ENCODE data around the gene CCDC43.

The CCDC43 gene

GRCh38 chr17:44653954-44654353, 35.6 kb downstream of the CCDC43 start:
- no peak for TF ChIP-seq CTCF (IDR thresholded peaks at IDR 0.05; ENCODE audit: control extremely low read depth, extremely low read depth, low read depth, missing control alignments)
- ChIA-PET POLR2A (no interaction called here), CTCF (interaction anchor here (1.2 to 1.5 kb wide), 2 partner anchors 14 to 120 kb away, joined by 3 read pairs; no protein-coding TSS in a partner anchor)
- DNase-seq (ENCODE audit: extremely low spot score): no peak

- CTCF ChIA-PET: no interaction called here
- no peak for TF ChIP-seq CTCF (IDR thresholded peaks at IDR 0.05; ENCODE audit: control extremely low read depth, extremely low read depth, low read depth, missing control alignments)
- POLR2A ChIA-PET: no interaction called here
- DNase-seq (ENCODE audit: extremely low spot score): no peak
These were observed 36.2 kb downstream of the CCDC43 start for GRCh38 chr17:44653384-44653783.

DNA sequence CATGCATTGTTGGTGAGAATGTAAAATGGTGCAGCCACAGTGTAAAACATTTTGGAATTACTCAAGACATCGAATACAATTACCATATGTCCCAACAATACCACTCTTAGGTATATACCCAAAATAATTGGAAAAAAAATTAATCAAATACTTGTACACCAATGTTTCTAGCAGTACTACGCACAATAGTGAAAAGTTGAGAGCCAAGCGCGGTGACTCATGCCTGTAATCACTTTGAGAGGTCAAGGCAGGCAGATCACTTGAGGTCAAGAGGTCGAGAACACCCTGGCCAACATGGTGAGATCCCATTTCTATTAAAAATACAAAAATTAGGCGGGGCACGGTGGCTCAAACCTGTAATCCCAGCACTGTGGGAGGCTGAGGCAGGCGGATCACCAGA, 36.8 kb downstream of the CCDC43 start:
- ChIA-PET CTCF (no interaction called here), POLR2A (no interaction called here)
- TF ChIP-seq CTCF (IDR thresholded peaks at IDR 0.05; ENCODE audit: control extremely low read depth, extremely low read depth, low read depth, missing control alignments): no peak
- no peak for DNase-seq (ENCODE audit: extremely low spot score)

- ChIA-PET POLR2A (no interaction called here), CTCF (no interaction called here)
- DNase-seq (ENCODE audit: extremely low spot score): no peak
- TF ChIP-seq CTCF (IDR thresholded peaks at IDR 0.05; ENCODE audit: control extremely low read depth, extremely low read depth, low read depth, missing control alignments): no peak
These were observed 38.3 kb downstream of the CCDC43 start for GRCh38 chr17:44651228-44651627.

DNA sequence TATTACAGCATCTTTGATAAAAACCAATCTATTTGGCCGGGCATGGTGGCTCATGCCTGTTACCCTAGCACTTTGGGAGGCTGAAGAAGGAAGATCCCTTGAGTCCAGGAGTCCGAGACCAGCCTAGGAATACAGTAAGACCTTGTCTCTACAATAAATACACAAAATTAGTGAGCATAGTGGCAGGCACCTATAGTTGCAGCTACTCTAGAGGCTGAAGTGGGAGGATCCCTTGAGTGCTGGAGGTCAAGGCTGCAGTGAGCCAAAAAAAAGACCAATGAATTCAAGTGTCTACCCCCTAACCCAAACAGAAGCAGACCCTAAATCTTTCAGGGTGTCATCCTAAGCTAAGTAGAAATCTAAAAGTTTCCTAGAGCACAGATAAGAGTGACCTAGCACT, 40.6 kb downstream of the CCDC43 start:
- POLR2A ChIA-PET: no interaction called here
- TF ChIP-seq CTCF (IDR thresholded peaks at IDR 0.05; ENCODE audit: control extremely low read depth, extremely low read depth, low read depth, missing control alignments): no peak

GRCh38 chr17:44647736-44648135, 41.8 kb downstream of the CCDC43 start:
- ChIA-PET CTCF (no interaction called here), POLR2A (no interaction called here)
- DNase-seq (ENCODE audit: extremely low spot score): no peak
- no peak for TF ChIP-seq CTCF (IDR thresholded peaks at IDR 0.05; ENCODE audit: control extremely low read depth, extremely low read depth, low read depth, missing control alignments)

More for the DNA sequence above, 40.6 kb downstream of the CCDC43 start:
- CTCF ChIA-PET: no interaction called here
- DNase-seq (ENCODE audit: extremely low spot score): no peak

DNA sequence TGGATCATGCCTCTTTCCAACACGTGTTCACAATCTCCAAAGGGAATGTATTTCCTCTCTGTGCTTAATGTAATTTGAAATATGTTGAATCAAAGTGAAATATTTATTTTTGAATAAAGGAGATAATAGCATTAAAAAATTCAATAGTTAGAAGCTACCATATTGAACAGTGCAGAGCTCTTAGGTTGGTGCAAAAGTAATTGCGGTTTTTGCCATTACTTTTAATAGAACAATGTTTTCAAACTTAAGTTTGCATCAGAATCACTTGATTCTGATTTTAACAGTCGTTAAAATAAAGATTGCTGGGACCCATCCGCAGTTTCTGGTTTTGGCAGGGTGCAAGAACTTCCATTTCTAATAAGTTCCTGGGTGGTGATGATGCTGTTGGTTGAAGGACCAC, 43.3 kb downstream of the CCDC43 start:
- ChIA-PET CTCF (interaction anchor here (1.0 to 1.5 kb wide), 2 partner anchors 22 to 123 kb away, joined by 3 read pairs; no protein-coding TSS in a partner anchor), POLR2A (no interaction called here)
- DNase-seq (ENCODE audit: extremely low spot score): no peak
- no peak for TF ChIP-seq CTCF (IDR thresholded peaks at IDR 0.05; ENCODE audit: control extremely low read depth, extremely low read depth, low read depth, missing control alignments)

Data from GM10248 (cell line).